ENCODE results near the gene PKP2. TPM values are rescaled to one million over a fixed set of nuclear protein-coding genes. Genes with fewer than 3 reads are reported as not detected.

PKP2 gene
- total RNA-seq, 1 donor from 2014 or later = 16.2 TPM

- TF ChIP-seq POLR2AphosphoS5 (IDR thresholded peaks at IDR 0.05; ENCODE audit: insufficient read depth in 1 of 2, low read depth in 1 of 2) (no peak), CTCF (IDR thresholded peaks at IDR 0.05) (no peak), POLR2A (IDR thresholded peaks at IDR 0.05) (no peak)
- Histone ChIP-seq H3K27me3 (no peaks in the 10 kb centered on the region), H3K4me1 (no peaks in the 10 kb centered on the region), H3K4me3 (no peak overlapping the region), H3K36me3 (no peaks in the 10 kb centered on the region), H3K27ac (no peak overlapping the region), H3K9me3 (no peaks in the 10 kb centered on the region)
- no peak for DNase-seq (ENCODE audit: extremely low spot score in 2 of 2)
- intact Hi-C loops (cut with DNase I) = no loop called here
These were observed 75.3 kb downstream of the PKP2 start for GRCh38 chr12:32821293-32821692.

GRCh38 chr12:32820376-32820931, 76.1 kb downstream of the PKP2 start:
- Histone ChIP-seq H3K4me1 (no peaks in the 10 kb centered on the region), H3K27ac (no peak overlapping the region), H3K27me3 (no peaks in the 10 kb centered on the region), H3K36me3 (no peaks in the 10 kb centered on the region), H3K9me3 (no peaks in the 10 kb centered on the region), H3K4me3 (no peak overlapping the region)
- intact Hi-C loops (cut with DNase I) = no loop called here
- no peak for DNase-seq (ENCODE audit: extremely low spot score in 2 of 2)
- no peak for TF ChIP-seq POLR2A (IDR thresholded peaks at IDR 0.05)

GRCh38 chr12:32819424-32819823, 77.2 kb downstream of the PKP2 start:
- no peaks in the 10 kb centered on the region for H3K9me3 ChIP-seq
- no peaks in the 10 kb centered on the region for H3K4me1 ChIP-seq
- no peak for DNase-seq (ENCODE audit: extremely low spot score in 2 of 2)
- no peaks in the 10 kb centered on the region for H3K36me3 ChIP-seq
- intact Hi-C loops (cut with DNase I) = no loop called here
- TF ChIP-seq POLR2A (IDR thresholded peaks at IDR 0.05) = no peak
- no peak for TF ChIP-seq POLR2AphosphoS5 (IDR thresholded peaks at IDR 0.05; ENCODE audit: insufficient read depth in 1 of 2, low read depth in 1 of 2)
- TF ChIP-seq CTCF (IDR thresholded peaks at IDR 0.05) = no peak
- H3K27ac ChIP-seq = no peak overlapping the region
- no peaks in the 10 kb centered on the region for H3K27me3 ChIP-seq
- no peak overlapping the region for H3K4me3 ChIP-seq

GRCh38 chr12:32811686-32812392, 84.7 kb downstream of the PKP2 start:
- no peak overlapping the region for H3K4me3 ChIP-seq
- intact Hi-C loops (cut with DNase I) = no loop called here

GRCh38 chr12:32809846-32810245, 86.7 kb downstream of the PKP2 start:
- Histone ChIP-seq H3K4me1 (no peaks in the 10 kb centered on the region), H3K4me3 (no peak overlapping the region), H3K36me3 (no peaks in the 10 kb centered on the region), H3K27me3 (no peaks in the 10 kb centered on the region), H3K27ac (no peak overlapping the region), H3K9me3 (no peaks in the 10 kb centered on the region)
- intact Hi-C loops (cut with DNase I) = no loop called here
- no peak for DNase-seq (ENCODE audit: extremely low spot score in 2 of 2)
- TF ChIP-seq POLR2AphosphoS5 (IDR thresholded peaks at IDR 0.05; ENCODE audit: insufficient read depth in 1 of 2, low read depth in 1 of 2) (no peak), CTCF (IDR thresholded peaks at IDR 0.05) (no peak), POLR2A (IDR thresholded peaks at IDR 0.05) (no peak)

More at GRCh38 chr12:32811686-32812392, 84.7 kb downstream of the PKP2 start:
- Histone ChIP-seq H3K27me3 (no peaks in the 10 kb centered on the region), H3K27ac (no peak overlapping the region), H3K36me3 (no peaks in the 10 kb centered on the region), H3K4me1 (no peaks in the 10 kb centered on the region), H3K9me3 (no peaks in the 10 kb centered on the region)
- TF ChIP-seq CTCF (IDR thresholded peaks at IDR 0.05) (no peak), POLR2AphosphoS5 (IDR thresholded peaks at IDR 0.05; ENCODE audit: insufficient read depth in 1 of 2, low read depth in 1 of 2) (no peak), POLR2A (IDR thresholded peaks at IDR 0.05) (no peak)
- DNase-seq (ENCODE audit: extremely low spot score in 2 of 2) = no peak

Measured in vagina (tissue), 2 donors.